GM19397 (cell line): ENCODE measurements around the gene S1PR4.

ENCODE experiments used
- ATAC-seq: cut with Tn5 transposase; IDR thresholded peaks from one replicate; pipeline ENCODE4 v1.9.1; 2021; ENCODE audit warnings: mild to moderate bottlenecking, moderate library complexity; ENCODE audit not compliant: unreplicated experiment

Gene S1PR4, protein sequence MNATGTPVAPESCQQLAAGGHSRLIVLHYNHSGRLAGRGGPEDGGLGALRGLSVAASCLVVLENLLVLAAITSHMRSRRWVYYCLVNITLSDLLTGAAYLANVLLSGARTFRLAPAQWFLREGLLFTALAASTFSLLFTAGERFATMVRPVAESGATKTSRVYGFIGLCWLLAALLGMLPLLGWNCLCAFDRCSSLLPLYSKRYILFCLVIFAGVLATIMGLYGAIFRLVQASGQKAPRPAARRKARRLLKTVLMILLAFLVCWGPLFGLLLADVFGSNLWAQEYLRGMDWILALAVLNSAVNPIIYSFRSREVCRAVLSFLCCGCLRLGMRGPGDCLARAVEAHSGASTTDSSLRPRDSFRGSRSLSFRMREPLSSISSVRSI

DNA sequence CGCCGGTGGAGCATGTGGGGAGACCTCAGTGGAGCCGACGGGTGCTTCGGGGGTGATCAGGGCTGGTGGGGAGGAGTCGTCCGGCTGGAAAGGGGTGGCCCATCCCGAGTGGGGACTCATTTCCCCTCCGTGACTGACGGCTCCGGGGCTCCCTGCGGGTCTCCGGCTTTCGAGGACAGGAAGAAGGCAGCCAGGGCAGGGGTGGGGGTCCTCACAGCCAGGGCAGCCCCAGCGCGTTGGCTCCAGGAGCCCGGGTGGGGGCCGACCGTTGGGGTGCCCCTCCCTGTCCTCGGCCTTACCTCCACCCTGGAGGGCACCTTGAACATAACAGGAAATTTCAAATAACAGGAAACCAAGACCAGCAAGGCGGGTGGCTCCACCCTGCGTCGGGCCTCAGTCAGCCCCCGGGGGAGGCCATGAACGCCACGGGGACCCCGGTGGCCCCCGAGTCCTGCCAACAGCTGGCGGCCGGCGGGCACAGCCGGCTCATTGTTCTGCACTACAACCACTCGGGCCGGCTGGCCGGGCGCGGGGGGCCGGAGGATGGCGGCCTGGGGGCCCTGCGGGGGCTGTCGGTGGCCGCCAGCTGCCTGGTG is at the start of gene S1PR4:
Gene S1PR4 (plus strand): TSS at position 393 of the 596 bp plus-strand sequence. CDS start 24 bp downstream, at position 417.
- peak; percentile 37 for ATAC-seq

DNA sequence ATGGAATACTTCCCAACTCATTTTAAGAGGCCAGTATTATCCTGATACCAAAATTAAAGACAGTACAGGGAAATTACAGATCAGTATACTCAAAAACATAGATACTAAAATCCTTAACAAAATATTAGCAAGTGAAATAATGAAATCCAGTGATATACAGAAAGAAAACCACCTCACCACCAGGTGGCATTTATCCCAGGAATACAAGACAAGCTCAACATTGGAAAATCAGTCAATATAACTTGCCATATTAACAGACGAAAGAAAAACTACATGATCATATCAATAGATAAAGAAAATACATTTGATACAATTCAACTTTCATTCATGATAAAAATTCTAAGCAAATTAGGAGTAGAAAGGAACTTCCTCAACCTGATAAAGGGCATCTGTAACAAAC is 49.5 kb upstream of the S1PR4 start:
- no peak for ATAC-seq

DNA sequence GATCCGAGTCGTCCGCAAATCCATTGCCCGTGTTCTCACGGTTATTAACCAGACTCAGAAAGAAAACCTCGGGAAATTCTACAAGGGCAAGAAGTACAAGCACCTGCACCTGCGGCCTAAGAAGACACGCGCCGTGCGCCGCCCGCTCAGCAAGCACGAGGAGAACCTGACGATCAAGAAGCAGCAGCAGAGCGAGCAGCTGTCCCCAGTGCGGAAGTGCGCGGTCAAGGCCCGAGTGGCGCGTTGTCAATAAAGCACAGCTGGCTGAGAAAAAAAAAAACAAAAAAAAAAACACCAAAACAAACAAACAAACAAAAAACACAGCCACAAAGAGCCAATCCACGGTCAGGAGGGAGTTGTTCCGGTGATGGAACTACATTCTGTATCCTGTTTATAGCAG is 47.4 kb upstream of the S1PR4 start:
- no peak for ATAC-seq

DNA sequence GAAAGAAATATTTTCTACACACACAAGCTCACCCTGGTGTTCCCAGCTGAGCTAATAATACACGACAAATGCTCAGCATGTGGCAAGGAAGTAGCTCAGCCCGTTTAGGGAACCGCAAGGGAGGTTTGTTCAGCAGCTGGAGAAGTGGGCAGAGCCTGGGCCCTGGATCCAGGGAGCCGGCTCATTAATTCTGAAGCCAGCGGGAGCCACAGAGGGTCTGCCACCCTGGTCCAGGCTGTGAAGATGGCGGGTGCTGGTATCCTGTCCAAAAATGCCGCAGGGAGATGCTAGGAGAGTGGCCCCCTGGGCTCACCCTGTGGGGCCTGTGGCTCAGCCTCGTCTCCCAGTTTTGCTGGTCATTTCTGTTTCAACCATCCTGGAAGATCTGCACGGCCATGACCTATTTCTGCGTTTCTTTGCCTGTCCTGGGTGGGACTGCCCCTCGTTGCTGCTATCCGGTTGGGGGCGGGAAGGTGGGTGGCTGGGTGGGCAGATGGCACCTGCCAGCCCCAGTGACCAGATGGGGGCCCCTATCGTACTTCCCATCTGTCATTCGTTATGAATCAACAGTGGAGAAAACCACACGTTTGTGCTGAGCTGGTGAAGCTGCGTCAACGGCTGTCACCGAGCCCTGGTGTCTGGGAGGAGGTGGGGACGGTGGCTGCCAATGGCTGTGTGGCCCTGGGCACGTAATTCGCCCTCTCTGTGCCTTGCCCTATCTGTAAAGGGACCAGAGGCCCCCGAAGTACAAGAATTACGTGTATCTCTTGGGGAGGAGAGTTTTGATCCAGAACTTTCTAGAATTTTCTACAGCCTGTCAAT is 45.4 kb upstream of the S1PR4 start:
- peak; percentile 48 for ATAC-seq

DNA sequence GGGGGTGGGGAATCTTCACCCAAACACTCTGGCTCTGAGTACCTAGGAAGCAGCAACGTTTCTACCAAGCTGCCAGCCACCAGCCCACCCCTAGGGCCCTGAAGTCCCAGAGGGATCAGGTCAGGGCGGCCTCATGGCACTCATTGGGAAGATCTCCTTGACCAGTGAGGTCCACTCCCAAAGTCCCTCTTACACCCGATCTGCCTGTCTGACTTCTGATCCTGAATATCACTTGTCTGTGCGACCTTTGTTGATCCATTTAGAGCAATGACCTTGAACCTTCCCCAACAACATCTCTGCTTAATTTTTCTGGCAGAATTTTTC is 44.8 kb upstream of the S1PR4 start:
- peak; percentile 14 for ATAC-seq

DNA sequence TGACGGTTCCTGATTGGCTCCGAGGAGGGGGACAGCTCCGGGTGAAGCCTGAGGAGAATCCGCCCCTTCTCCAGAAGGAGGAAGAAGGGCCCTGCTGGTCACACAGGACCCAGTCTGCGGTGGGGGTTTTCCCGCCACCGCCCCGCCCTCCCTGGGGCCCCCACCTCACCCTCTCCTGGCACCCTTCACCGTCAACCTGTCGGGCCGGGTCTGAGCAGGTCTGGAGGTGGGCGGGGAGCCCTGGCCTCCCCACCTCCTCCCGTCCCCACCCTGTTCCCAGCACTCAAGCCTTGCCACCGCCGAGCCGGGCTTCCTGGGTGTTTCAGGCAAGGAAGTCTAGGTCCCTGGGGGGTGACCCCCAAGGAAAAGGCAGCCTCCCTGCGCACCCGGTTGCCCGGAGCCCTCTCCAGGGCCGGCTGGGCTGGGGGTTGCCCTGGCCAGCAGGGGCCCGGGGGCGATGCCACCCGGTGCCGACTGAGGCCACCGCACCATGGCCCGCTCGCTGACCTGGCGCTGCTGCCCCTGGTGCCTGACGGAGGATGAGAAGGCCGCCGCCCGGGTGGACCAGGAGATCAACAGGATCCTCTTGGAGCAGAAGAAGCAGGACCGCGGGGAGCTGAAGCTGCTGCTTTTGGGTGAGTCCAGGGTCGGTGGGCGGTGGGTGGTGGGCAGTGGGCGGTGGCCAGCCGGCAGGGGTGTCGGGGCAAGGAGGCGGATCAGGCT is 42.4 kb upstream of the S1PR4 start, which contains the start of gene GNA15:
Gene GNA15 (plus strand): TSS at position 73 of the 723 bp plus-strand sequence. CDS start 418 bp downstream, at position 491.
- no peak for ATAC-seq

DNA sequence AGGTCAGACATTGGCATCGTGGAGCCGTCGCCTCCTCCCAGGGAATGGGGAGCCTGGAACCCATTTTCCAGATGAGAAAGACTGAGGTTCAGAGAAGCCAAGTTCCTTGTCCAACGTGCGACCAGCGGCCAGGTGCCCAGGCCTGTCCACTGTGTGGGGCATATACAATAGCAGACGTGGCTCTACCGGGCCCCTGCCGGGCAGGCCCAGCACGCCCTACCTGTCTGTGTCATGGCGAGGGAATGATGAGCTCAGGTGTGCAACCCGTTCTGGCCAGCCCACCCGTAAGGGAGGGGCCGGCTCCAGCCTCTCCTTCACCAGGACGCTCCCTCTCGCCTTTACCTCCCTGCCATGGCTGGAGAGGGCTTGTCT is 41.9 kb upstream of the S1PR4 start:
- no peak for ATAC-seq

DNA sequence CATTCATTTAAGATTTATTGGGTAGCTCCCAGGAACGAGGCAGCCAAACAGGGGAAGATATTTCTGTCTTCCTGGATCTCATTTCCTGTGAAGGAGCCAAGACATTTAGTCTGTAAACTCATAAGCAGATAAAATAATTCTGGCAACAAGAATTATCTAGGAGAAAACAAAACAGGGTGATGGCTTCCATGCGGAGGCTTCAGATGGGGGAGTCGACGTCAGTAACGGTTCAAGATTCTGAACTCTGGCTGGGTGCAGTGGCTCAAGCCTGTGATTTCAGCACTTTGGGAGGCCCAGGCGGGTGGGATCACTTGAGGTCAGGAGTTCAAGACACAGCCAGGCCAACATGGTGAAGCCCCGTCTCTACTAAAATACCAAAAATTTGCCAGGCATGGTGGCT is 41.5 kb upstream of the S1PR4 start:
- ATAC-seq: no peak

DNA sequence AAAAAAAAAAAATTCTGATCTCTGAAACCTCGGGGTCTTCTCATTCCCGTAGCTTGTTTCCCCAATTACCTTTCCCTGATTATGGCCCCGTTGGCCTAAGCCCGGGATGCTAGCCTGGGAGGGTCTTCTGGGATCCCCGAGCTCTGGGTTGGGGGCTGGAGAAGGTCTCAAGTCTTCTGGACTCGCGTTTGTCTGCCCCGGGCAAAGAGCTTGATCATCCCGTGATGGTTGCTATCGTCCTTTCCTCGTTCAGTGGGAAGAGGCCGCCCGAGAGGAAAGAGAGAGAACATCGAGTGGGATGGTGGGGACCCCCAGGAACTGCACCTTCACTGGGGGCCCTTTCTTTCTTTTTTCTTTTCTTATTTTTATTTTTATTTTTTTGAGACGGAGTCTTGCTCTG is 40.3 kb upstream of the S1PR4 start:
- ATAC-seq: no peak

DNA sequence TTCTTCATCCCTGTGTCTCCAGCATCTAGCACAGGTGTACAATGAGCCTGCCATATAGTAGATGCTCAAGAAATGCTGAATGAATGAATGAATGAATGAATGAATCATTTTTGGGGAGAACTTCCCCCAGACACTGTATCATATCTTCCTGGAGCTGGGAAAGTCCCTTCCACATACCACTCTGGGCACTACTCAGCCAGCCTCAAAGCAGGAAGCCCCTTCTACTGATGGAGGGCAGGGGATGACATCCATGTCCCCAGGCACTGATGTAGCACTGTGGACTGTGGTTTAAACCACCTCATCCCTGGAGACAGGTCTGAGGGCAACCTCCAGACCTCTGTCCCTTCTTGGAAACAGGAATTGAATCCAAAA is 37.9 kb upstream of the S1PR4 start:
- ATAC-seq: no peak

DNA sequence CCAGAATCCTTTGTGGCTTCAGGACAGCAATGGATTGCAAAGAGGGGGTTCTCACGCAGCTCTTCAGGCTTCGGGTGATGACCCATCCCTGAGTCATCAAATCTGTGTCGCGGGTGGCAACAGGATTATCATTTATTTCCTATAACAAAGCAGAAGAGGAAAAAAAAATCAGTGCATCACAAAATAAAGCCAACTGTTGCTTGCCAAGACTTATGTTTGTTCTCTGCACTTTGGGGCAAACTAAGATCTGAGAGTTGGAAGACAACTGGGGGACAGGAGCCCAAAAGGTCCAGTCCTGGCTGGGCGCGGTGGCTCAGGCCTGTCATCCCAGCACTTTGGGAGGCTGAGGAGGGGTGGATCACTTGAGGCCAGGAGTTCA is 36.3 kb upstream of the S1PR4 start:
- no peak for ATAC-seq

DNA sequence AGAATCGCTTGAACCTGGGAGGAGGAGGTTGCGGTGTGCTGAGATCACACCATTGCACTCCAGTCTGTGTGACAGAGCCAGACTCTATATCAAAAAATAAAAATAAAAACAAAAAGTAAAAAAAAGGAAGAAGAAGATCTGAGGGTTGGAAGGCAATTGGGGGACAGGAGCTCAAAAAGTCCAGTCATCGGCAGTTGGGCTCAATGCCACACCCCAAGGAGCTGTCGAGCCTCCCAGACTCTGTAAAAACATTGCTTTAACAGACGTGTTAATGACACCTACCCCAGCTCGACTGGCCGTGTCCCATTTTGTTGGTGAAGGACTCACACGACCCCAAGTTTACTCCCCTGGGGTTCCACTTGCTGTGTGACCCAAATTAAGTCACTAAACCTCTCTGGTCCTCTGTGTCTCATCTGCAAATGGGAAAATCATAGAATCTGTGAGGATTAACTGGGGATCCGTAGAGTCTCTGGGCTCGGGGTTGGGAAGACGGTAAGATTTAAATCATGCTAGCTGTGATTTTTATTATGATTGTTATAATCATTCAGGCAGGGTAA is 35.7 kb upstream of the S1PR4 start:
- no peak for ATAC-seq

DNA sequence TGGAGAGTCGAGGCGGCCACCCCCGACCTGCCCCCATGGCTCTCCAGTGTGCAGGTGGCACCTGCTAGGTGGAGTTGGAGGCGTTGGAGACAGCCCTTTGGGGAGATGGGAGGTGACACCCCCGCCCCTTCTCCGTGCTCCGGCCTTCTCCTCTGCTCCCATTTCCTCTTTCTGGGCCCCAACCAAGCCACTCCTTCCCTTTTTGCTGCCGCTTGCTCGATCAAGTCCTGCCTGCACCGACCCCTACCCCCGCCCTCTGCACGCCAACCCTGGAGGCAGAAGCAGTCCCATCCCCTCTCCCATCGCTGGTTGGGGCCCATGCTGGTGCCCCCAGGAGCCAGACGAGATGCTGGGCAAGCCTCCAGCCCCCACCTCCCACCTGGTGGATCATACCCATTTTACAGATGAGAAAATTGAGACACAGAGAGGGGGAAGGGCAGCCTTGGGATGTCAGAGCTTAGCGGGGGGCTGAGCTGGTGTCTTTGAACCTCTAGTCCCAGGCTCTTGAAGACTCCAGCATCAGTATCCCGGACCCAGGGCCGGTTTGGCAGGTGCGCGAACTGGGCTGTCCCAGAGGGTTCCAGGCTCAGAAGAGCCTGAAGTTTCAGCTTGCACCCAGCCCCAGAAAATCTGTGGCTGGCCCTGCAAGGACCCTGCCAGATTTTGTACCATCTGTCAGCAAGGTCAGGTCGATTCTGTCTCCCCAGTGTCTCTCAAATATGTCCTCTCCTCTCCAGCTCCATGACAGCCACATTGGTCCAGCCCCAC is 32.5 kb upstream of the S1PR4 start:
- ATAC-seq: no peak

DNA sequence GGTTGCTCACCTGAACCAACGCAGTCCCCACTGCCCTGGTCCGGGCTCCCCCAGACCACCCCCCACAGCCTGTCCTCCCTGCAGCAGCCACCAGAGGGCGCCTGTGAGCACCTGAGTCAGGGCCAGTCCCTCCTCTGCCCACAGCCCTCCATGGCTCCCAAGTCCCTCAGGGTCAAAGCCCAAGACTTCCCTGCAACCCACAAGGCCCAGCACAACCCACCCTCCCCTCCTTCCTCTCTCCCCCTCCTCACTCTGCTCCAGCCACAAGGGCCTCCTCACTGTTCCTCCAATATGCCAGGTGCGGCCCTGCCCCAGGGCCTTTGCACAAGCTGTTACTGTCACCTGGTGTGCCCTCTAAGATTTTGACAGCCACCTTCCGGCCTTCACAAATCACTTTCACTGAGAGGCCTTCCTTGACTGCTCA is 31.9 kb upstream of the S1PR4 start:
- no peak for ATAC-seq

DNA sequence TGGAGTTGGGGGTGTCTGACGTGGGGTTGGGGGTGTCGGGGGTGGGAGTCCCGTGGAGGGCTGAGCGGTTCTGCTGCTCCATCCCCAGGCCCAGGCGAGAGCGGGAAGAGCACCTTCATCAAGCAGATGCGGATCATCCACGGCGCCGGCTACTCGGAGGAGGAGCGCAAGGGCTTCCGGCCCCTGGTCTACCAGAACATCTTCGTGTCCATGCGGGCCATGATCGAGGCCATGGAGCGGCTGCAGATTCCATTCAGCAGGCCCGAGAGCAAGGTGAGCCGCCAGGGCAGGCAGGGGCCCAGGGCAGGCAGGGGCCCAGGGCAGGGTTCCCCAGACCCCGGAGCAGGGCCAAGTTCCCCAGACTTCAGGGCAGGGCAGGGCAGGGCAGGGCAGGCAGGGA is 30.1 kb upstream of the S1PR4 start:
- ATAC-seq: no peak

DNA sequence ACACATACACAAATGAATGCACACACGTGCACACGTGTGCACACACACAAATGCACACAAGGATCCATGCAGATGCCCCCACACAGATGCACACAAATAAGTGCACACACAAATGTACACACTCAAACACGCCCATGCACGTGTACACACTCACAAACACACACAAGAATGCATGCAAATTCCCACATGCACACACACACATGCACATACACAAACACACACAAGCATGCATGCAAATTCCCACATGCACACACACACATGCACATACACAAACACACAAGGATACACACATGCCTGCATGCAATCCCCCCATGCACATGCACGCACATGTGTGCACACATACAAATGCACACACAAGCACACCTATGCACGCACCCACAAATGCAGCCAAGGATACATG is 29.5 kb upstream of the S1PR4 start:
- no peak for ATAC-seq

DNA sequence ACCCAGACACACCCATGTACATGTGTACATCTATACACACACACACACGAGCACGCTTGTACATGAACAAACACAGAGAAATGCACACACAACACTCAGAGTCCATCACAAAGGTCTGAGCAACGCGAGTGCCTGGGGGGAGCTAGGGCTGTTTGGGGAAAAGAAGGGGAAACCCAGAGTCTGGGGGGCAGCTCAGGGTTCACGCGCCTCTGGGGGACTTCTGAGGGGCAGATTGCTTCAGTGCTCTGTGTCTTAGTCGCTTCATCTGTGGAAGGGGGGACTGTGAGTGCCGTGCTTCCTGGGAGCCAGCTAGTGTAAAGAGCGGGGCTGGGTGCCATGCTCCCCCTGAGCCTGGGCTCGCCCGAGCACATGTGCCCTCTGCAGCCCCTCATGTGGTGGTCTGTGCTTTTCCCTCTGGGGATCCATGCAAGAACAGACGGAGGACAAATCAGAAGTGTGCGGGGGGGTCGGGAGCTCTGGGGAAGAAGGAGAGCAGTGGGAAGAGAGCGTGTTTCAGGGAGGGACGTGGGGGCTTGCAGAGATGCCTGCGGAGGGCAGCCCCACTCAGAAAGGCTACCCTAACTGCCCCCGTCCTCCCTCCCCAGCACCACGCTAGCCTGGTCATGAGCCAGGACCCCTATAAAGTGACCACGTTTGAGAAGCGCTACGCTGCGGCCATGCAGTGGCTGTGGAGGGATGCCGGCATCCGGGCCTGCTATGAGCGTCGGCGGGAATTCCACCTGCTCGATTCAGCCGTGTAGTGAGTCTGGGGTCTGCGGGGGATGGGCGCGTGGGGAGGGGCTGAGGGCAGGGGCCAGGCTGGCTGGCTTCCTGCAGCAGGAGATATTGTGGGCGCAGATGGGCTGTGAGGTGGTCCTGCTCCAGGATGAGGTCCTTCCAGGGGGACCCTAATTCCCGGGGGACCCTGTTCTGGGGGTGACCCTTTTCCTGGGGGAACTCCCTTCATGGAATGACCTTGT is 28.8 kb upstream of the S1PR4 start:
- no peak for ATAC-seq

DNA sequence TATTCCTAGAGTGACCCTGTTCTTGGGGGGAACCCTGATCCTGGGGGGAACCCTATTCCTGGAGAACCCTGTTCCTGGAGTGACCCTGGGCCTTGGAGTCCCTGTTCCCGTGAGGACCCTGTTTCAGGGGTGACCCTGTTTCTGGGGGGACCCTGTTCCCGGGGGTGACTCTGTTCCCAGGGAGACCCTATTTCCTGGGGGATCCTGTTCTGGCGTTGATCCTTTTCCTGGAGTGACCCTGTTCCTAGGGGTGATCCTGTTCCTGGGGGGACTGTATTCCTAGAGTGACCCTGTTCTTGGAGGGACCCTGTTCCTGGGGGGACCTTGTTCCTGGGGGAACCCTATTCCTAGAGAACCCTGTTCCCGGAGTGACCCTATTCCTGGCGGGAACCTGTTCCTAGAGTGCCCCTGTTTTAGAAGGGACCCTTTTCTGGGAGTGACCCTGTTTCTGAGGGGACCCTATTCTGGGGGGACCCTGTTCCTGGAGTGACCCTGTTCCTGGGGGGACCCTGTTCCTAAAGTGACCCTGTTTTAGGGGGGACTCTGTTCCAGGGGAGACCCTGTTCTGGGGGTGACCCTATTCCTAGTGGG is 27.7 kb upstream of the S1PR4 start:
- ATAC-seq: no peak
